HG03571 (cell line): ENCODE results near the gene ACAD11.
"Not testable (repeated sequence)": the region's sequence is repeated elsewhere in the genome, so short reads cannot be mapped to it uniquely, and the experiment has no call there.

Experiments
- ATAC-seq: cut with Tn5 transposase; IDR thresholded peaks from one replicate; pipeline ENCODE4 v1.9.1; 2021; ENCODE audit not compliant: unreplicated experiment

Gene ACAD11

DNA sequence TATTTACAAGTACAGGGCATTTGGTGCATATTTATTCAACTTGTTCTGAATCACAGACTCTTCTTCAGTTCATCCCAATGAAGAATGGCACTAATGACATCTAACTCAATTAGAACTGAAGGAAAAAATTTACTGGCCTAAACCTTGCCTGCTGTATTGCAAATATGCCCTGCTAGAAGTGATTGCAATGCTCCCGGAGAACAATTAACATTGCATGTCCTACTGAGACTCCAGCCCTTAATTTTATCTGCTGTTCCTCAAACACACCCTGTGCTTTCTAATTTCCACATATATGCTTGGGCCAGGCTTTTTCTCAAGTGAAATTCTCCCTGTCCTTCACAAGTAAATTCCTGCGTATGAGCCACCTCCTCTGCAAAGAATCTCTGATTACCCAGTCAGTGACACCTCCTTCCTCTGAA lies 54.2 kb downstream of the ACAD11 start:
- no peak for ATAC-seq

DNA sequence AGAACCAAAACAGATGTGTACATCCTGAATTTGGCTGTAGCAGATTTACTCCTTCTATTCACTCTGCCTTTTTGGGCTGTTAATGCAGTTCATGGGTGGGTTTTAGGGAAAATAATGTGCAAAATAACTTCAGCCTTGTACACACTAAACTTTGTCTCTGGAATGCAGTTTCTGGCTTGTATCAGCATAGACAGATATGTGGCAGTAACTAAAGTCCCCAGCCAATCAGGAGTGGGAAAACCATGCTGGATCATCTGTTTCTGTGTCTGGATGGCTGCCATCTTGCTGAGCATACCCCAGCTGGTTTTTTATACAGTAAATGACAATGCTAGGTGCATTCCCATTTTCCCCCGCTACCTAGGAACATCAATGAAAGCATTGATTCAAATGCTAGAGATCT lies 59.0 kb downstream of the ACAD11 start:
- not testable (repeated sequence) for ATAC-seq

DNA sequence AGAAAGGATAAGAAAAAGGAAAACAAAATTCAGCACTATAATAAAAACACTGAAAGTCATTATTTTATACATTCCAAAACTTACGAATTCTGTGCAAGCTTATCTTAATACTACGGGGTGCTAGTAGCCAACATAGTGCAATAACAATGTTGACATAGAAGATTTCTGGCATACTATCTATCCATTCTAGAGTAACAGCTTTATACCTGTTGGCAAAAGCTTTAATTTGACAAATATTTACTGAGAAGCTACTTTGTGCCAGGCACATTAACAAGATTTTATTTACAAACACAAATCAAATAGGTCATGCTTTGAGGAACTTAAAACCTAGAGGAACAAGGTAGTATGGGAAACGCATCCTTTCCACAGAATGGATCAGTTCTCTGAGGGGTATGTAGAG lies 61.4 kb downstream of the ACAD11 start:
- no peak for ATAC-seq

DNA sequence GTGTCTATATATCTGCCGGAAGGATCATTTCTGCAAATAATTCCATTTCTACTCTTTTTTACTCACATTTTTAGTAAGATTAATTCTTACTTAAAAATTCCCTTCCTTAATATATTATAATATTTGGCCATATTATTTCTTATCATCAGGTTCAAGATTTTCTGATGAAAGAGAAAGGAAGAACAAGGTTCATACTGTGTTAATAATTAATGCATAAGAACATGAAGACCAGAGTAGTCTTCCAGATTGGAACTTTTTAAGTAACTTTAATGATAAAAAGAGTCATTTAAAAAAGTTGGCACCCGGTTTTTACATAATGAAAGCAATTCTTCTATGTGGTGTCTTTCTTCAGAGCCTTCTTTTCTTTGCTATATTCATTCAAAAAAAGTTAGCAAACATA lies 61.9 kb downstream of the ACAD11 start:
- ATAC-seq: no peak

DNA sequence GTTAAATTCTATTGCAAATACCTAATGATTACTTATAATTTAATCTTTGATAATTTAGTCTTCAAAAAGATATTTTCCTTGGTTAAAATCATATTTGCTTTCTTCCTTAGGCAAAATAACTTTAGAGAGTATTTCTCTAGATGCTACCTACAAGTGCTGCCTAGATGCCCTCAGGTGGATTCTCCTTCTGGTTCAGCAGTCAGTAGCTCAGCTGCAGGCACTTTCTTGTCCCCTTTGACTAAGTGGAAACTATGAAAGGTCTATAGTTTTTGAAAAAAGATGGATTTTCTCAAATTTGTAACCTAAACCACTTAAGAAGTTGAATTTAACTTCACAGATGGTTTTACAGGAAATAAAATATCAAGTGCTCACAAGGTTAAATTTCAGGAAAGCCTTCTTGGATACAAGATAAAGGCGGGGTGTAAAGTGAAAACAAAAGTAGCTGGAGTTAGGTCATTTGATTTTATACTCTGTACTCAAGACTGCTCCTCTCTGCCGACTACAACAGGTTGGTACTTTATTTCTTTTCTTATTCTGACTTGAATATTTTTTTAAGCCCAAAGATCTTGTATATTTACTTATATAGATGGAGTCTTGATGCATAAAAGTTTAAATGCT lies 62.7 kb downstream of the ACAD11 start, which contains the start of gene ACKR4:
Gene ACKR4 (plus strand): TSS at position 455 of the 618 bp plus-strand sequence. CDS start 3,128 bp downstream, outside the sequence.
- no peak for ATAC-seq

DNA sequence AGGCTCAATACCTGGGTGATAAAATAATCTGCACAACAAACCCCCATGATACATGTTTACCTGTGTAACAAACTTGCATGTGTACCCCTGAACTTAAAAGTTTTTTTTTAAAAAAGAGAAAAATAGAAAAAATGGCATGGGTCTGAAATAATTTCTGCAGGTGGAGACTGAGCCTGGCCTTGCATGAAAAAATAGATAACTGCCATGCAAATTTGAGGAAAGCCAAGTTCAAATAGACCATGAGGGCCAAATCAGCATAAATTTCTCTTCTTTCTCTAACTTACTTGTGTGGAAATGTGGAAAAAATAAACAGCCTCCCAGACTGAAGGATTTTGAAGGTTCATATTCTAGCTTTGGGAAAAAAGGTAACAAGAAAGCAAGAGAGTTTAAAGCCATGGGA lies 63.3 kb downstream of the ACAD11 start:
- ATAC-seq: no peak

DNA sequence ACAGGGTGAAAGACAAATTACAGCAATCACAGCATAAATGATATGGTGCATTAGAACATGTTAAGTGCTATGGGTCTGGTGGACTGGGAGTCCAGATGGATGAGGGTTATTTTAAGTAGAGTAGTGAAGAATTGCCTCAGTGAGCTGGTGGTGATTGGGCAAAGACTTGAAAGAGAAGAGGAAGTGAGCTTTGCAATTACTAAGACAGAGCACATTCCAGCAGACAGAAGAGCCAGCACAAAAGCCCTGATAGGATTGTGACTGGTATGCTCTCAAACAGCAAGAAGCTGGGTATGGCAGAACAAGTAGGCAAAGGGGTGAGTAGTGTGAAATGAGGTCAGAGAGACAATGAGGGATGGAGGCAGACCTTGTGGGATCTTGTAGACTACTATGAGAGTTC lies 64.6 kb downstream of the ACAD11 start:
- no peak for ATAC-seq

DNA sequence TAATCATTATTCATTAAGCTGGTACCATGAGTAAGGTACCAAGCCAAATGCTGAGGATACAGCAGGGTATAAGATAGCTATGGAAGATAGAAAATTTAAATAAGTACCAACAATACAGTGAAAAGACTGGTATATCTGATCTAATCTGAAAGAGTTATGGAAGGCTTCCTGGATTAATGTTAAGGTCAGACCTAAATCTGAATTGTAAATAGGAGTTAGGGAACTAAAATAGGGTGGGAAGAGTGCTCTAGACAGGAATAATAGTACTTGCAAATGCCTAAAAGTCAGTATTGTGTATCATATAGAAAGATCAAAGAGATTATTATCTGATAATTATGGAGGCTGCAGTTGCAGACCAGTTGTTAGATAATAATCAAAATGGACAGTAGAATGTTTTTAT lies 65.1 kb downstream of the ACAD11 start:
- no peak for ATAC-seq

DNA sequence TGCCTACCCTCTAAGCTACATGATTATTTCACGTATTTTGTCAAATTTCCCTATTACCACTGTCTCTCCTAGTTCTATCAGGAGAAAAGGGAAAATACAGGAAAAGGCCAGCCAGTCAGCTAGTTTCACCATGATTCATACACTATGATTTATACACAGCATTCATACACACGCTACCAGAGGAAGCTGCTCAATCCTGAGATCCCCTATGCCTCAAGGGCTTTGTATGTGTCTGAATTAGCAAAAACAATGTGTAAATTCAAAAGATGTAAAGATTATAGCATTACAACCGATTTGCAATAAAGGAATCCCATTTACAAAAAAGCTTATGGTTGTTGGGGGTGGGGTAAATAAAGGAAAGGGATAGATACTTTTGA lies 65.7 kb downstream of the ACAD11 start:
- ATAC-seq: no peak

DNA sequence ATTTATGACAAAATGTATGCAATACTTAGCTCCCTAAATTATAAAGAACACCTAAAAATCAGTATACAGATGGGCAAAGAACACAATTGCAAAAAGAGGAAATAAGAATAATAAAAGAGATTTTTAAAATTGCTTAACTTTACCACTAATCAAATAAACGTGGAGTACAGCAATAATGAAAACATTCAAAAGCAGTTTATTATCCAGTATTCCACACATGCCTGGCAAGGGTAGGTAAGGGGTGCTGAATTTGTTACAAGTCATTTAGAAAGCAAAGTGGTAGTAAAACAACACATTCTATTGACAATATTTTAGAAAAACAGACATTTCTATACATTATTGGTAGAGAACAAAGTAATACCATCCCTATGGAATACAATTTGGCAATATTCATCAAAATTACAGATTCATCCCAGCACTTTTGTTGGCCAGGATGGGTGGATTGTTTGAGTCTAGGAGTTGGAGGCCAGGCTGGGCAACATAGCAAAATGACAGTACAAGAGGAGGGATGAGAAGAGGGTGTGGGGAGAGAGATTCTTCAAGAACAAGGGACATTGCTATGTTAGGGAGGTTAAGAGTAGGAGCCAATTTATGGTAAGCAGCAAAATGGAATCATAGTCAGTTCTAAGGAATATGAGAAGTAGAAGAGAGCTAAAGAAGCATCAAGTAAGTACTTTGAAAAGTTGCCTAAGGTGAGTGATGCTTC lies 66.2 kb downstream of the ACAD11 start:
- ATAC-seq: no peak

DNA sequence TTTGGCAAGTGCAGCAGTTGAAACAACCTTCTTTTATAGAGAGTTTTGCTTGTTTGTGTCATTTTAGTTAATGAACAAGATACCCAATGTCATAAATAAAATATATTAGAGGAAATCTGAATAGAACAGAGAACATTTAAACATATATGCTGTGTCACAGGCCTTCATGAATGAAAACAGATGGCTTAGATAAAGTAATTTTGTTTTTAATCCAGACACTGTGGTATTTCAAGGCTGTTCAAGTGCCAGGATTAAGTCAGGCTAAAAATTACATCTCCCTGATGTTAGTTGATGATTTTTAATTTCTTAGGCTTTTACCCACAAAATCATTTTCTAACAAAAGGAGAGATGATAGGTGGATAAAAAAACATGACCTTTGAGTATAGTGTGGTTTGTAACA lies 67.4 kb downstream of the ACAD11 start:
- no peak for ATAC-seq

DNA sequence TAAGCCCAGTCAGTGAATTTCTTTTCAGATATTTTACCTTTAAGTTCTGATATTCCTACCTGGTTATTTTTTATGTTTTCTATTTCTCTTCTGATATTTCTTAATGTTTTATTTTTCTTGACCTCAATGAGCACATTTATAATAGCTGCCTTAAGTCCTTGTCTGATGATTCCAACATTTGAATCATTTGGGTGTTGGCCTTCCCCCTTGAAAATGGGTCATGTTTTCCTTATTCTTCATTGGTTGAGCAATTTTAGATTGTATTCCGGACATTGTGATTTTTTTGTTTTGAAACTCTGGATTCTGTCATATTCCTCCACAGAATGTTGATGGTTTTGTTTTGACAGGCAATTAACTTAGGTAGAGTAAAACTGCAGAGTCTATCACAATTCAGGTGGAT lies 72.2 kb downstream of the ACAD11 start:
- no peak for ATAC-seq

DNA sequence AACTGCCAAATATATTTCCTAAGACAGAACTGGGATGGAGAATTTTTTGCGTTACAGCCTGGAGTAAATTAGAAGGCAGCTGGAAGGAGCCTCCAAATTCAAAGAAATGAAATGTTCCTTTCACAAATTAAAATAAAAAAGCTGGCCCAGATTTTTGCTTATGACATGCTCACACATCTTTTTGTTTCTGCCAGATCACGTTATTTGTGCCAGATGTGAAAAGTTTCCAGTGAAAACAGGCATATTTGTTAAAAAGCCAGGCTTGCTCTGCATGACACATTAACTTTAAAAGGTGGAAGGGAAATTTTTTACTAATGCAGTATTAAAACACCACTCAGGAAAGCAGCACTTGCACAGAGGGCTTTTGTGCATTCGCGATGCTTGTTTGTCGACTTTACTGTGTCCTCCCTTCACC lies 85.8 kb downstream of the ACAD11 start:
- no peak for ATAC-seq

DNA sequence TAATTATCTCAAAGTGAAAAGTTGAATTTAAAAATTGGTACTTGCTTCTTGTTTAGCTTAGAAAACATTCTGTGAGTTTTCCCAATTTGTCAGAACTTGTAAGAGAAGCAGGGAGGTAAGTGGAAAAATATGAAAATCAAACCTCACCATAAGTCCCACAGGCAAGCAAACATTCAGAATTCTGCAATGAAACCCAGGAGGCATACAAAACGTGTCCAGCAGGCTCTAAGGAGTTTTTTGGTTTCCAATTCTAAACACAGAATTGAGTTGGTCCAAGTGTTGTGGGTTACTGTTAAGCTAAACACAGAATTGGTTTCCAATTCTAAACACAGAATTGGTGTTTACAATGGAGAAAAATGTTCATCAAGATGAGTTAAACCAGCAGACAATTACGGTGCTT lies 89.6 kb downstream of the ACAD11 start:
- ATAC-seq: no peak

DNA sequence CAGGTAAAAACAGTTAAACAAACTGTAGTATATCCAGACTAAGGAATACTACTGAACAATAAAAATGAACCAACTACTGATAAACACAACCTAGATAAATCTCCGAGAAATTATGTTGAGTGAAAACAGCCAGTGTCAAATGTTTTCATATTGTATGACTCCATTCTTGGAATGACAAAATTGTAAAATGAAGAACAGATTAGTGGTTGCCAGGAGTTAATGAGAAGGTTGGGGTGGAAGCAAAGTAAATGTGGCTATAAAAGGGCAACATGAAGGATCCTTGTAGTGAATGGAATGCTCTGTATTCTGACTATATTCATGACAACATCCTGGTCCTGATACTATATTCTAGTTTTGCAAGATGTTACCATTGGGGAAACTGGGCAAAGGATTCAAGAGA lies 90.0 kb downstream of the ACAD11 start:
- no peak for ATAC-seq

DNA sequence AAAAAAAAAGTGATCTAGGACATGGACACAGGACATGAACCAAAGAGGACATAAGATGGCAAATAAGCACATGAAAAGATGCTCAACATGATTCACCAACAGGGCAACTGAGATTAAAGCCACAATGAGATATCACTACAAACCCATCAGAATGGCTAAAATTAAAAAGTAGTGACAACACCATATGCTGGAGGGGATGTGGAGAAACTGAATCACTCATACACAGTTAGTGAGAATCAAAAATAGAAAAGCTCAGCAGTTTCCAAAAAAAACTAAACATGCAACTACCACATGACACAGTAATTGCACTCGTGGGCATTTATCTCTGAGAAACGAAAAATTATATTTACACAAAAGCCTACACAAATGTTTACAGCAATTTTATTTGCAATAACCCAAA lies 90.5 kb downstream of the ACAD11 start:
- no peak for ATAC-seq

DNA sequence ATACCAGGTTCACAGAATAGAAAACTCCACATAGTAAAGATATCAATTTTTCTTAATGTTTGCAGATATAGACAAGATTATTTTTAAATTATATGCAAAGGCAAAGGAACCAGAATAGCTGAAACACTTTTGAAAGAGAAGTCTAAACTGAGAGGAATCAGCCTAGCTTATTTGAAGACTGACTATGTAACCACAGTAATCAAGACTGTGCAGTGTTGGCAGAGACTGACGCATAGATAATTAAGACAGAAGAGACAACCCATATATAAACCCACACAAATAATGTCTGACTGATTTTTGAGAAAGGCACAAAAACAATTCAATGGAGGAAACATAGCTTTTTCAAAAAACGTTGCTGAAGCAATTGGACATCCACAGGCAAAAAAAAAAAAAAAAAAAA lies 91.2 kb downstream of the ACAD11 start:
- ATAC-seq: no peak

DNA sequence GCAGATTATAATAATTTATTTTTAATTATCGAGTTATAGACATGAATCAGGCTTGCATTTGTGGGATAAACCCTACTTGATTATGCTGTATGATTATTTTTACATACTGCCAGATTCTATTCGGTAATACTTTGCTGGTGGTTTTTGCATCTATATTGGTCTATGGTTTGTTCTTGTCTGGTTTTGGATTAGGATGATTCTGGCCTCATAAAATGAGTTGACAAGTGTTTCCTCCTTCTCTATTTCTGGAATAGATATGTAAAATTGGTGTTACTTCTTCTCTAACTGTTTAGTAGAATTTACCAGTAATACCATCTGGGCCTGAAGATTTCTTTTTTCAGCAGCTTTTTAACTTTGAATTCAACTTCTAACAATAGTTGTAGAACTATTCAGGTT lies 95.5 kb downstream of the ACAD11 start:
- ATAC-seq: no peak

DNA sequence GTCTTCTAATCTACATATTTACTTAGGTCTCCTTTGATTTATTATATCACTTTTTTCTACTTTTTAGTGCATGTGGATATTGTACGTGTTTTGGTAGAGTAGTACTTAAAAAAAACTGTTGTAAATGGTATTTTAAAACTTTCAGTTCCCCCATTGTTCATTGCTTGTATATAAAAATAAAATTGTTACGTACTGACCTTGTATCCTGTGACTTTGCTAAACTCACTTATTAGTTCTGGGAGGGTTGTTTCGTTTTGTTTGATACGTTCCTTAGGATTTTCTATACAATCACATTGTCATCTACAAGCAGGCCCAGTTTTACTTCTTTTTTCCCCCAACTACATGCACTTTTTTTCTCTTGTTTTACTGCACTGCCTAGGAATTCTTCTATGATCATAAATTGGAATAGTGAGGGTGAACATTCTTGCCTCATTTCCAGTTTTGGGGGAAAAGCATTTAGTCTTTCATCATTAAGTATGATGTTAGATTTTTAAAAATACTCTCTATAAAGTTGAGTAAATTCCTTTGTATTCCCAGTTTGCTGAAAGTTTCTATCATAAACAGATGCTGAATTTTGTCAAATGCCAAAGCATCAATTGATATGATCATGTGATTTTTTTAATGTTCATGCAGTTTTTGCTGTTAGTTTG lies 96.1 kb downstream of the ACAD11 start:
- ATAC-seq: no peak

DNA sequence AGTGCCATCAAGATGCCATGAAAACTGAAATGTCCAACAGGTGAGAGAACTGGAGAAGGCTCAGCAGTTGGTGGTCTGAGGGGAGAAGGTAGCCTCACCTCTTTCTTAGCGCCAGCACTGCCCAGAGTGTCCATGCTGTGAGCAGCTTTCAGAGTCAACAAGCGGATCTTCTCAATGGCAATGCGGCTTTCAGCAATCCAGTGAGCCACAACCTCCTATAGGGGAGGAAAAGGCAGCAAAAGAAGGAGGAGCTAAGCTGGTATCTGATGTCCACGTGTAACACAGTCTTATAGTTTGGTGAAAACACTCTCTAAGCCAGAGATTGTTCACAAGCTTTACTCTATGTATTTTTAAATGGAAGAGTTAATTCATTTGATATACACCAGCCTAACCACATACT lies 98.6 kb downstream of the ACAD11 start:
- ATAC-seq: no peak

DNA sequence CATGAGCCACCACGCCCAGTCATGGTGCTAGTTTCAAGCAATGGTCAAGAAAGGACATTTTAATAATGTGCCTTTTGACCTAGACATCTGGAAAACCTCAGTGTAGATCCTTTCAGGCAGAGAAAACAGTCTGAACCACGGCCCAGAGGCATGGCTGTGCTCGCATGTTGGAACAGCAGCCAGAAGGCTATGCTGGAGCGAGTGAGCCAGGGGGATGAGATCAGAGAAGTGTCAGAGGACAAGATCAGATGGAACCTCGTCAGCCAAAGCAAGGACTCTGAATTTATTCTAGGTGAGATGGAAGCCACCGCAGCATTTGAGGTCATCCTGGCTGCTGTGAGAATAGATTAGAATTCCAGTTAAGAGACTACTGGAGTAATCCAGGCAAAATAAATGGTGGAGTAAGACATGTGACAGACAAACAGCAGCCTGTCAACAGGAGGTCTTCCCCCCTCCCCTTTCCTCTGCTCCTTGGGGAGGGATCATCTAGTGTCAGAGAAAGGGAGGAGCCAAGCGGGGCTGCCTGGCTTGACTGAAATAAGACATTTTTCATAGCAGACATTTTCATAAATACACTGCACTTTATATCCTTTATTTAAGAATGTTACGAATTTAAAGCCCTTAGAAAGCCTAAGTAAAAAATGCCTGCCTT lies 103.0 kb downstream of the ACAD11 start:
- no peak for ATAC-seq

DNA sequence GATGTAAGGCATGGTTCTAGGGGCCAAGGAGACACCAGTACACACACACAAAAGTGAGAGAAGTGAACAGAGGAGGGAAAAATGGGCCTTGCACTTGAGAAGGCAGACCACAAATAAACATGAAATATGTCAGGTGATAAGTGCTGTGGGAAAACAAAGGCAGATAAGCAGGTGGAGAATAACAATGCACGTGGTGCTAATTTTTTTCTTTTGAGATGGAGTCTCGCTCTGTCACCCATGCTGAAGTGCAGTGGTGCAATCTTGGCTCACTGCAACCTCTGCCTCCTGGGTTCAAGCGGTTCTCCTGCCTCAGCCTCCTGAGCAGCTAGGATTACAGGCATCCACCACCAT lies 103.6 kb downstream of the ACAD11 start:
- not testable (repeated sequence) for ATAC-seq
